ENCODE measurements around the gene KRT9. TPM values are rescaled to one million over a fixed set of nuclear protein-coding genes. Genes with fewer than 3 reads are reported as not detected.
A peak's percentile ranks its signal among the peaks of the same experiment; 100 is the strongest.
"Not testable (repeated sequence)": the region's sequence is repeated elsewhere in the genome, so short reads cannot be mapped to it uniquely, and the experiment has no call there.

Gene KRT9
- polyA plus RNA-seq, 2 of the 4 experiments (the other 2 are of a cell fraction) = not detected

DNA sequence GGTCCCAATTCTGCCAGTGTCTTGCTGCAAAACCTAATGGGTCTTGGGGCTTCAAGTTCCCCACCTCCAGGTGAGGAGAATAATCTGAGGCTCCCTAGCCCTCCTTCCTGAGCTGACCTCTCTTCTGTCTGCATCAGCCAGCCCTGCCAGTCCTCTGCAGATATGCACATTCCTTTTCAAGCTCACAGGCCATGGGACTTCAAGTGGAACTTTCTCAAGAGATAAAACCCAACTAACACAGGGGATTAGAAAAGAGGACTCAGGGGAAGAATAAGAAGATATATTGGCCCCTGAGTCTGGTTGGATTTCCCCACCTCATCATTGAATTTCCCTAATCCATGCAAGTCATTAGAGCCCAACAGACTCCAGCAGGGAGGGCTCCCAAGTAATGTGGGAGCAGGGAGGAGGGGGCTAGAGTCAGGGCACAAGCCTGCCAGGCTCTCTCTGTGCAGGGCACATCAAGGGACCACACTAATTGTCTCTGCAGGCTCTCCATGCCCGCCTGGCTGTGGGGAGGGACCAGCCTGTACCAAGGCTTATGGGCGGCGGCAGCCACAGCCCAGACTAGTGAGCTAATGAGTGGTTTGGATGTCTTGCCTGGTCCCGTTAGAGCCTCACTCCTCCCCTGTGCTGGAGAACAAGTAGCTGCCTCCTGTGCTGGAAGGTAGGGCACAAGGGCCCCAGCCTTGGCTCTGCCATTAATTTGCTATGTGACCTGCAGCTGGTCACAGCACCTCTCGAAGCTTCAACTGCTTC, 13.6 kb upstream of the KRT9 start:
- no peak overlapping the region for H3K27ac ChIP-seq
- no peak for TF ChIP-seq FOSB (CRISPR knock-in tag; IDR thresholded peaks at IDR 0.05)
- WGBS (ENCODE audit: missing lambda C conversion rate) = 53% methylated on average over 3 of the region's 5 CpGs
- H3K4me3 ChIP-seq = no peak overlapping the region
- ATAC-seq (peak in 1 of 2 experiments; percentile 18; a peak in 1 of 6 replicates), FAIRE-seq (no peak), DNase-seq (ENCODE audit: low read depth in 1 of 2, low spot score in 1 of 2) (no peak)
- no peak overlapping the region for H3K4me2 ChIP-seq
- ChIA-PET CTCF (interaction anchor here (7.2 to 7.4 kb wide), 2 partner anchors 36 to 63 kb away, joined by 49 to 54 read pairs; no protein-coding TSS in a partner anchor), POLR2A (no interaction called here)
- no peaks in the 10 kb centered on the region for H3K4me1 ChIP-seq
- H3K9me3 ChIP-seq = no peaks in the 10 kb centered on the region

DNA sequence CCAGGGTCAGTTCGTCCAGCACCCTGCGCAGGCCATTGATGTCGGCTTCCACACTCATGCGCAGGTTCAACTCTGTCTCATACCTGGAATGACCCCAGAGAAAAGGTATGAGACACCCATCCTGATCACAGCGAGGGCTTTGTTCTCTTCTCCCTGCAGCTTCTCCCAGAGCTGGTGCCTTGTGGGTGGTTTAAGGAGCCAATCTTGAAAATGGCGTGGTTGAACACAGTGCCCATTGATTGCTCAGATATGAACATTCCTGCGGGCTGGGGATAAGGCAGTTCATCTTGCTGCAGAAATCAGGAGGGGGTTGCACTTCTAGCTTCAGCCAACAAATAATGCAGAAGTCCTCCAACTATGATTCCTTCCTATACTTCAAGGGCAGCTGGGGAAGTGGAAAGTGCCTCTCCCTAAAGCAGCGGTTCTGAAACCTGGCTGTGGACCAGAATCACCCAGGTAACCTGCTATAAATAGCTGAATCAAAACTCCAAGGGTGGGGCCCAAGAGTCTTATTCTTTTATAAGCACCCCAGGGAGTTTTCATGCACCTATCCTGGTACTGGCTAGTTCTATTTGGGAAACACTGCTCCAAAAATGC, 12.6 kb upstream of the KRT9 start:
- POLR2A ChIA-PET; H3K4me1 ChIP-seq; H3K27ac ChIP-seq; ATAC-seq; H3K9me3 ChIP-seq; FAIRE-seq; H3K4me2 ChIP-seq; DNase-seq (ENCODE audit: low read depth in 1 of 2, low spot score in 1 of 2); H3K4me3 ChIP-seq: not testable (repeated sequence)
- CTCF ChIA-PET = interaction anchor here (0.6 to 7.4 kb wide), 4 partner anchors 35 to 644 kb away, joined by 3 to 54 read pairs (median 26); no protein-coding TSS in a partner anchor
- 73% methylated on average over 8 of the region's 8 CpGs for WGBS (ENCODE audit: missing lambda C conversion rate)

DNA sequence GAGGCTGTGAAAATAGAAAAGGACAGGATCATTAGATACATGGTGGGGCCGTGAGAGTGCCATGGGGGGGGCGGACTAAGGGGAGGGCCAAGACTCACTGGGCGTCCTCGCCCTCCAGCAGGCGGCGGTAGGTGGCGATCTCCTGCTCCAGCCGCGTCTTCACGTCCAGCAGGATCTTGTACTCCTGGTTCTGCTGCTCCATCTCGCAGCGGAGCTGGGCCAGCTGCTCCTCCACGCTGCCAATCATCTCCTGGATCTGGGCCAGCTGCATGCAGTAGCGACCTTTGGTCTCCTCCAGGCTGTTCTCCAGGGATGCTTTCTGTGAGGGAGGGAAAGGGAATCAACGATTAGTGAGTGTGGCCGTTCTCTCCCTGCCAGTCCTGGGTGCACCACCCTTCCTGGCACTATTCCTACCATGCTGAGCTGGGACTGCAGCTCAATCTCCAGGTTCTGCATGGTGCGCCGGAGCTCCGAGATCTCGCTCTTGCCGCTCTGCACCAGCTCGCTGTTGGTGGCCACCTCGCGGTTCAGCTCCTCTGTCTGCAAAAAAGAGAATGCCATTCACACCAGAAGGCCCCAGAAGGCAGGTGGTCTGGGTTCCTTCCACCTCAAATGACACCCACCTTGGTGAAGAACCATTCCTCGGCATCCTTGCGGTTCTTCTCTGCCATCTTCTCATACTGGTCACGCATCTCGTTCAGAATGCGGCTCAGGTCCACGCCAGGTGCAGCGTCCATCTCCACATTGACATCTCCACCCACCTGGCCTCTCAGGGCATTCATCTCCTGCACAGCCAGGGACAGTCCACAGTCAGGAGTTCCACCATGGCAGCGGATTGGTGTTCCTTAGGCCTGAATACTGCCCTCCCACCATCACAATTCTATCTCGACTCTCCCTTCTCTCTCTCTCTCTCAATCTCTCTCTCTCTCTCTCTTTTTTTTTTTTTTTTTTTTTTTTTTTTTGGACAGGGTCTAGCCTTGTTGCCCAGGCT, 11.6 kb upstream of the KRT9 start:
- peaks cover 6% of the 10 kb centered on the region for H3K4me1 ChIP-seq
- H3K4me2 ChIP-seq = no peak overlapping the region
- no peaks in the 10 kb centered on the region for H3K9me3 ChIP-seq
- ChIA-PET CTCF (interaction anchor here (0.6 to 7.4 kb wide), 8 partner anchors 10 to 673 kb away, joined by 3 to 54 read pairs (median 4); no protein-coding TSS in a partner anchor), POLR2A (no interaction called here)
- no peak for DNase-seq (ENCODE audit: low read depth in 1 of 2, low spot score in 1 of 2)
- TF ChIP-seq, protein P1, sequence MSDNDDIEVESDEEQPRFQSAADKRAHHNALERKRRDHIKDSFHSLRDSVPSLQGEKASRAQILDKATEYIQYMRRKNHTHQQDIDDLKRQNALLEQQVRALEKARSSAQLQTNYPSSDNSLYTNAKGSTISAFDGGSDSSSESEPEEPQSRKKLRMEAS (IDR thresholded peaks at IDR 0.05) = no peak
- TF ChIP-seq ZFP36 (IDR thresholded peaks at IDR 0.05; ENCODE audit: borderline replicate concordance, partially characterized antibody) (peak; percentile 27), FOXS1 (CRISPR knock-in tag; IDR thresholded peaks at IDR 0.05) (no peak)
- H3K27ac ChIP-seq = no peak overlapping the region
- FAIRE-seq = no peak
- no peak overlapping the region for H3K4me3 ChIP-seq
- ATAC-seq = no peak
- 72% methylated on average over 33 of the region's 33 CpGs for WGBS (ENCODE audit: missing lambda C conversion rate)

DNA sequence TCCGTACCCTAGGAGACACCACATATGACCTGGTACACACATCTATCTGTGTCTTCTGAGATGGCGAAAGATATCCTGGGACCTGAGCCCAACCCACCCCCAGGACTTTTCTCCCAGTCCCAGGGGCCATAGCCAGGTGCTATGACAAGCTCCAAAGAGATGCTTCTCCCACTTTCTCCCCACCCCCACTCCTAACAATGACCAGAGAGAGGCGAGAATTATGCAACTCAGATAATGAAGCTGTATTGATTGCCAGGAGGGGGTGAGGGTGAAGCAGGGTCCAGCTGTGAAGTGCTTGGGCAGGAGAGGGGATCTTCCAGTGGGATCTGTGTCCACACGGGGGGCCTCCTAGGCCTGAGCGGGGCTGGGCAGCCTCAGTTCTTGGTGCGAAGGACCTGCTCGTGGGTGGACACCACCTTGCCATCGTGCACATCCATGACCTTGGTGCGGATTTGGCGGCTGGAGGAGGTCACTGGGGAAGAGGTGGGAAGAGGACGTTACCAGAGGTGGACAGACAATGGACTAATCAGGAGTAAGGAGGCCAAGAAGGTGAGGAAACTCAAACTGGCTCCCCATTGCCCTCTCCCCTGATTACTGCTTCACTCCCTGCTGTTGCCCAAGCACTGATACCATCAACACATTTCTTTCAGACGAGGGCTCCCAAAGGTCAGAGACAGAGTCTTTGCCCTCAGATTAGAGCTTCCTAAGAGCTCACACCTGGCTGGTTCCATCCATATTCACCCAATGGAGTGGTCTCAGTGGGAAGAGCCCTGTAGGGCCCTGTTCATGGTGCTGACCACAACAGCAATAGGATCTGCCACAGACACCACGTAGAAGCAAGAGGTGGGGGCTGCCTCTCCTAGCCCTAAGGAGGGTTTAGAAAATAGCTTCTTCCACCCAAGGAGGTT, 10.5 kb upstream of the KRT9 start:
- DNase-seq (ENCODE audit: low read depth in 1 of 2, low spot score in 1 of 2); H3K4me3 ChIP-seq; H3K9me3 ChIP-seq; POLR2A ChIA-PET; H3K4me1 ChIP-seq; H3K4me2 ChIP-seq; ATAC-seq; H3K27ac ChIP-seq: not testable (repeated sequence)
- CTCF ChIA-PET = interaction anchor here (1.0 to 7.4 kb wide), 9 partner anchors 11 to 672 kb away, joined by 3 to 54 read pairs (median 4); no protein-coding TSS in a partner anchor
- FAIRE-seq = peak; percentile 78
- TF ChIP-seq, protein P2, sequence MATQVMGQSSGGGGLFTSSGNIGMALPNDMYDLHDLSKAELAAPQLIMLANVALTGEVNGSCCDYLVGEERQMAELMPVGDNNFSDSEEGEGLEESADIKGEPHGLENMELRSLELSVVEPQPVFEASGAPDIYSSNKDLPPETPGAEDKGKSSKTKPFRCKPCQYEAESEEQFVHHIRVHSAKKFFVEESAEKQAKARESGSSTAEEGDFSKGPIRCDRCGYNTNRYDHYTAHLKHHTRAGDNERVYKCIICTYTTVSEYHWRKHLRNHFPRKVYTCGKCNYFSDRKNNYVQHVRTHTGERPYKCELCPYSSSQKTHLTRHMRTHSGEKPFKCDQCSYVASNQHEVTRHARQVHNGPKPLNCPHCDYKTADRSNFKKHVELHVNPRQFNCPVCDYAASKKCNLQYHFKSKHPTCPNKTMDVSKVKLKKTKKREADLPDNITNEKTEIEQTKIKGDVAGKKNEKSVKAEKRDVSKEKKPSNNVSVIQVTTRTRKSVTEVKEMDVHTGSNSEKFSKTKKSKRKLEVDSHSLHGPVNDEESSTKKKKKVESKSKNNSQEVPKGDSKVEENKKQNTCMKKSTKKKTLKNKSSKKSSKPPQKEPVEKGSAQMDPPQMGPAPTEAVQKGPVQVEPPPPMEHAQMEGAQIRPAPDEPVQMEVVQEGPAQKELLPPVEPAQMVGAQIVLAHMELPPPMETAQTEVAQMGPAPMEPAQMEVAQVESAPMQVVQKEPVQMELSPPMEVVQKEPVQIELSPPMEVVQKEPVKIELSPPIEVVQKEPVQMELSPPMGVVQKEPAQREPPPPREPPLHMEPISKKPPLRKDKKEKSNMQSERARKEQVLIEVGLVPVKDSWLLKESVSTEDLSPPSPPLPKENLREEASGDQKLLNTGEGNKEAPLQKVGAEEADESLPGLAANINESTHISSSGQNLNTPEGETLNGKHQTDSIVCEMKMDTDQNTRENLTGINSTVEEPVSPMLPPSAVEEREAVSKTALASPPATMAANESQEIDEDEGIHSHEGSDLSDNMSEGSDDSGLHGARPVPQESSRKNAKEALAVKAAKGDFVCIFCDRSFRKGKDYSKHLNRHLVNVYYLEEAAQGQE (IDR thresholded peaks at IDR 0.05) = peak; percentile 30; the same call in 1 of the 2 replicates
- 76% methylated on average over 13 of the region's 13 CpGs for WGBS (ENCODE audit: missing lambda C conversion rate)

All from A549 (cell line).